ENCODE results near the gene LDLRAD4.

- TF ChIP-seq, protein P1, sequence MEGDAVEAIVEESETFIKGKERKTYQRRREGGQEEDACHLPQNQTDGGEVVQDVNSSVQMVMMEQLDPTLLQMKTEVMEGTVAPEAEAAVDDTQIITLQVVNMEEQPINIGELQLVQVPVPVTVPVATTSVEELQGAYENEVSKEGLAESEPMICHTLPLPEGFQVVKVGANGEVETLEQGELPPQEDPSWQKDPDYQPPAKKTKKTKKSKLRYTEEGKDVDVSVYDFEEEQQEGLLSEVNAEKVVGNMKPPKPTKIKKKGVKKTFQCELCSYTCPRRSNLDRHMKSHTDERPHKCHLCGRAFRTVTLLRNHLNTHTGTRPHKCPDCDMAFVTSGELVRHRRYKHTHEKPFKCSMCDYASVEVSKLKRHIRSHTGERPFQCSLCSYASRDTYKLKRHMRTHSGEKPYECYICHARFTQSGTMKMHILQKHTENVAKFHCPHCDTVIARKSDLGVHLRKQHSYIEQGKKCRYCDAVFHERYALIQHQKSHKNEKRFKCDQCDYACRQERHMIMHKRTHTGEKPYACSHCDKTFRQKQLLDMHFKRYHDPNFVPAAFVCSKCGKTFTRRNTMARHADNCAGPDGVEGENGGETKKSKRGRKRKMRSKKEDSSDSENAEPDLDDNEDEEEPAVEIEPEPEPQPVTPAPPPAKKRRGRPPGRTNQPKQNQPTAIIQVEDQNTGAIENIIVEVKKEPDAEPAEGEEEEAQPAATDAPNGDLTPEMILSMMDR (conservative IDR thresholded peaks at IDR 0.05; ENCODE audit: low read depth in 2 of 2) = no peak
- TF ChIP-seq EZH2phosphoT487 (IDR thresholded peaks at IDR 0.05; ENCODE audit: unreplicated experiment) (no peak), EZH2 (IDR thresholded peaks at IDR 0.05; ENCODE audit: low read depth, unreplicated experiment) (no peak)
Measured at GRCh38 chr18:13653746-13654433, 435.3 kb downstream of the LDLRAD4 start.

Measured in GM23338 (cell line).